A549 treated with CpdA at 1 μM for 4 hours (cell line): ENCODE data around the gene CCDC54. TPM values are rescaled to one million over a fixed set of nuclear protein-coding genes. Genes with fewer than 3 reads are reported as not detected.

ENCODE experiments used
- total RNA-seq: library from RNA; stranded (reverse); fragments of 200-300 nt; extraction: Qiagen RNA extraction; gene quantifications from 5 replicates; pipeline ENCODE4 v1.2.3, GENCODE V29; 2022; ENCODE audit warnings: low read depth

The CCDC54 gene
- not detected in 5 replicates for total RNA-seq

DNA sequence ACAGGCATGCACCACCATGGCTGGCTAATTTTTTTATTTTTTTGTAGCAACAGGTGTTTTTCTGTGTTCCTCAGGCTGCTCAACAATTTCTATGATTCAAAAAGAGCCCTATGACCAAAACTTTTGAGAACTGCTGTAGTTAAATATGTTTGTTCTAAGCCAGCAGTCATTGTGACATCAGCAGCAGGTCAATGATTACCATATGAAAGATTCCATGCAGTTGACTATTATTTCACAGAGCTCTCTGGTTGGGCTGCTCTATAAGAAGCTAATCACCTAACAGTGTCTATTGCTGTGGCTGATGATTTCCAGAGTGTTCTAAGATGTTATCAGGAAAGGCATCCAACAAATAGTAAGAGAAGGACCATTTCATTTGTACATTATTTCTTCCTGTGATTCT, at the start of gene CCDC54:
CCDC54 (plus strand) TSS at position 289 of the 400 bp plus-strand sequence. CDS start 149 bp downstream, outside the sequence.

Other genes with a start within 250 kb of the CCDC54 start
- gene BBX, start 145.5 kb downstream of the CCDC54 start, total RNA-seq: 13.2 to 26.8 TPM (median 19.0 TPM) in 5 replicates